Activated CD4-positive, CD25-positive, alpha-beta regulatory T cell treated with anti-CD3 and anti-CD28 coated beads, Interleukin-2, amount 50 U/mL, for 72 hours (primary cell): Measurements from ENCODE around the gene OCSTAMP.

Source experiments
- DNase-seq: peaks from one replicate; pipeline ENCODE4 v3.0.0; 2021

OCSTAMP gene

GRCh38 chr20:46509523-46509922, 40.9 kb downstream of the OCSTAMP start:
- no peak for DNase-seq

- no peak for DNase-seq
Measured at GRCh38 chr20:46507760-46508407, 42.6 kb downstream of the OCSTAMP start.

- no peak for DNase-seq
Measured at GRCh38 chr20:46505506-46505905, 44.9 kb downstream of the OCSTAMP start.

GRCh38 chr20:46501961-46502360, 48.5 kb downstream of the OCSTAMP start:
- no peak for DNase-seq

GRCh38 chr20:46501337-46501942, 49.0 kb downstream of the OCSTAMP start:
- DNase-seq: no peak

GRCh38 chr20:46494077-46494476, 56.4 kb downstream of the OCSTAMP start:
- DNase-seq: no peak

GRCh38 chr20:46491354-46491753, 59.1 kb downstream of the OCSTAMP start:
- DNase-seq: no peak
